HL-60 (cell line): ENCODE measurements around the gene DDAH1.

Source experiments
- CTCF ChIP-seq: IDR thresholded peaks from one replicate; pipeline ENCODE4 v1.5.1; 2011; ENCODE audit warnings: low read length, control low read depth, inconsistent platforms; ENCODE audit not compliant: insufficient read depth
- GABPA ChIP-seq: IDR thresholded peaks from 2 replicates; pipeline ENCODE4 v1.6.1; 2012; ENCODE audit warnings: low read depth
- POLR2AphosphoS5 ChIP-seq: IDR thresholded peaks from 2 replicates; pipeline ENCODE4 v1.6.1; 2012; ENCODE audit warnings: low read depth
- REST ChIP-seq: IDR thresholded peaks from 2 replicates; pipeline ENCODE4 v1.6.1; 2012; ENCODE audit warnings: low read depth; ENCODE audit not compliant: insufficient replicate concordance
- SPI1 ChIP-seq: IDR thresholded peaks from 2 replicates; pipeline ENCODE4 v1.6.1; 2012; ENCODE audit warnings: low read depth, mild to moderate bottlenecking, borderline replicate concordance

- TF ChIP-seq CTCF (no peak), REST (no peak), GABPA (no peak), POLR2AphosphoS5 (no peak), SPI1 (no peak)
Observed at GRCh38 chr1:85359874-85360721, 104.9 kb downstream of the DDAH1 start.
